Neural progenitor cell (in vitro differentiated cells): ENCODE results near the gene SPTSSB. TPM values are rescaled to one million over a fixed set of nuclear protein-coding genes. Genes with fewer than 3 reads are reported as not detected.

Experiments used
- DNase-seq: peaks from one replicate; pipeline ENCODE4 v3.0.0-alpha.2; 2016; ENCODE audit warnings: low spot score
- H2AFZ ChIP-seq: fragments of 200-600 bp; sonication (generic); replicated peaks from 2 replicates; pipeline ENCODE4 v1.6.1; 2016; ENCODE audit warnings: antibody characterized with exemption
- H3F3A ChIP-seq: fragments of 200-600 bp; sonication (generic); 2 replicates; pipeline ENCODE4 v1.6.1; 2016; ENCODE audit warnings: antibody characterized with exemption, low read depth
- H3K27ac ChIP-seq: fragments of 200-600 bp; sonication (generic); 2 replicates; pipeline ENCODE4 v1.5.1; 2016; ENCODE audit warnings: mild to moderate bottlenecking
- H3K27me3 ChIP-seq: fragments of 200-600 bp; sonication (generic); 2 replicates; pipeline ENCODE4 v1.6.1; 2016; ENCODE audit warnings: mild to moderate bottlenecking, moderate library complexity
- H3K36me3 ChIP-seq: fragments of 200-600 bp; sonication (generic); 2 replicates; pipeline ENCODE4 v1.5.1; 2016
- H3K4me1 ChIP-seq: fragments of 200-600 bp; sonication (generic); 2 replicates; pipeline ENCODE4 v1.6.1; 2016; ENCODE audit warnings: mixed run types
- H3K4me2 ChIP-seq: fragments of 200-600 bp; sonication (generic); 2 replicates; pipeline ENCODE4 v1.6.1; 2016
- H3K4me3 ChIP-seq: fragments of 200-600 bp; sonication (generic); 2 replicates; pipeline ENCODE4 v1.5.1; 2016
- H3K79me2 ChIP-seq: fragments of 200-600 bp; sonication (generic); 2 replicates; pipeline ENCODE4 v1.6.1; 2016; ENCODE audit warnings: low read depth
- H3K9ac ChIP-seq: fragments of 200-600 bp; sonication (generic); 2 replicates; pipeline ENCODE4 v1.6.1; 2016
- H3K9me3 ChIP-seq: fragments of 200-600 bp; sonication (generic); 2 replicates; pipeline ENCODE4 v1.5.1; 2016; ENCODE audit warnings: low read depth
- H4K20me1 ChIP-seq: fragments of 200-600 bp; sonication (generic); 2 replicates; pipeline ENCODE4 v1.6.1; 2016; ENCODE audit warnings: low read depth
- H3K27ac Mint-ChIP-seq: 3 replicates; pipeline ENCODE4 v1.8.0; 2021; ENCODE audit warnings: mixed read lengths
- H3K27me3 Mint-ChIP-seq: 2 replicates; pipeline ENCODE4 v1.8.0; 2022; ENCODE audit warnings: low read depth, mild to moderate bottlenecking, inconsistent platforms, moderate library complexity, mixed read lengths; ENCODE audit not compliant: insufficient read depth
- H3K36me3 Mint-ChIP-seq: 3 replicates; pipeline ENCODE4 v1.8.0; 2021; ENCODE audit warnings: mixed read lengths
- H3K4me1 Mint-ChIP-seq: 3 replicates; pipeline ENCODE4 v1.8.0; 2021; ENCODE audit warnings: mixed read lengths
- H3K4me3 Mint-ChIP-seq: 3 replicates; pipeline ENCODE4 v1.8.0; 2021; ENCODE audit warnings: mild to moderate bottlenecking, moderate library complexity, mixed read lengths
- H3K9me3 Mint-ChIP-seq: 3 replicates; pipeline ENCODE4 v1.8.0; 2020; ENCODE audit warnings: mixed read lengths
- CTCF ChIP-seq: fragments of 200-600 bp; sonication (generic); IDR thresholded peaks from 2 replicates; pipeline ENCODE4 v1.5.1; 2017; ENCODE audit warnings: antibody characterized with exemption, mild to moderate bottlenecking
- EZH2 ChIP-seq: fragments of 200-600 bp; sonication (generic); IDR thresholded peaks from 2 replicates; pipeline ENCODE4 v1.6.1; 2017; ENCODE audit warnings: antibody characterized with exemption, mild to moderate bottlenecking, moderate library complexity
- EZH2phosphoT487 ChIP-seq: fragments of 200-600 bp; sonication (generic); IDR thresholded peaks from 2 replicates; pipeline ENCODE4 v1.6.1; 2017; ENCODE audit warnings: antibody characterized with exemption
- total RNA-seq: library from RNA; depleted of rRNA; stranded (reverse); fragments of >200 nt; gene quantifications from 2 replicates; pipeline ENCODE4 v1.2.3, GENCODE V29; 2015; ENCODE audit warnings: low replicate concordance

Gene SPTSSB
- total RNA-seq, 1 donor from 2014 or later: 1.2 TPM

GRCh38 chr3:161350916-161351315 is 20.4 kb downstream of the SPTSSB start:
- TF ChIP-seq CTCF: no peak
- Mint-ChIP-seq H3K9me3 (no peaks in the 10 kb centered on the region), H3K4me3 (no peak overlapping the region), H3K36me3 (no peaks in the 10 kb centered on the region), H3K4me1 (peaks cover 7% of the 10 kb centered on the region), H3K27me3 (no peaks in the 10 kb centered on the region), H3K27ac (no peak overlapping the region)
- no peak overlapping the region for H3K4me3 ChIP-seq
- no peaks in the 10 kb centered on the region for H3K9me3 ChIP-seq
- no peaks in the 10 kb centered on the region for H3K79me2 ChIP-seq
- H3K4me1 ChIP-seq: no peaks in the 10 kb centered on the region
- H3K9ac ChIP-seq: no peak overlapping the region
- no peaks in the 10 kb centered on the region for H3K27me3 ChIP-seq
- no peak overlapping the region for H3K4me2 ChIP-seq
- no peak overlapping the region for H3K27ac ChIP-seq
- no peaks in the 10 kb centered on the region for H3K36me3 ChIP-seq
- no peak overlapping the region for H2AFZ ChIP-seq
- no peak for DNase-seq
- no peaks in the 10 kb centered on the region for H3F3A ChIP-seq
- no peaks in the 10 kb centered on the region for H4K20me1 ChIP-seq

- H3K4me1 Mint-ChIP-seq: peaks cover 7% of the 10 kb centered on the region
- TF ChIP-seq EZH2 (no peak), CTCF (no peak), EZH2phosphoT487 (no peak)
- no peak overlapping the region for H3K27ac Mint-ChIP-seq
Measured at GRCh38 chr3:161349529-161350312, 21.6 kb downstream of the SPTSSB start.

DNA sequence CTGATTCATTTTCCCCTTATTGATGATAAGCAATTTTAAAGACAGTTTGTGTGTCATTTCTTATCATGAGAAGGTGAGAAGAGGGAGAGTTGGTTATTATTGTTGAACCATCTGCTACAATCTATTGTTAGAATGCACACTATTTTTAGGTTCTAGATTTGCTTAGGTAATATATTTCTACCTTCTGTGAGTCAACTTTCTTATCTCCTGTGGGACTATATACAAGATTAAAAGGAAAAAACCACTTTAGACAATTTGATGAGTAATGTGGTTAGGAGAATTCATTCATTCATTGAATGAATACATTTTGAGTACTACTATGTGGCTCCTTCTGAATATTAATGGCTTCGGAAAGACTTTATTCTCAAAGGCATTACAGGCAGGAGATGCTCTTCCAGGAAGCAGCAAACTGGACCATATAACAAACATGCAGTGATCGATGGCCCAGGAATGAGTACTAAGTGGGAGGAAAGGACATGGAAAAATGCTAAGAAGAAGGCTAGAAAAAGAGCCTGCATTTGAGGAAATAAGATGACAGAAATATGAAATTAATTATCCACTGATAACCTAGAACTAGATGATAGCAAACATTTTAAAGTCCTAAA is 22.4 kb downstream of the SPTSSB start:
- H3K27ac Mint-ChIP-seq: no peak overlapping the region
- DNase-seq: no peak
- no peak overlapping the region for H2AFZ ChIP-seq
- no peak overlapping the region for H3K9ac ChIP-seq
- no peaks in the 10 kb centered on the region for H3K4me1 ChIP-seq
- peaks cover 7% of the 10 kb centered on the region for H3K4me1 Mint-ChIP-seq
- H3K27me3 Mint-ChIP-seq: peaks cover 4% of the 10 kb centered on the region
- TF ChIP-seq CTCF (no peak), EZH2 (no peak), EZH2phosphoT487 (no peak)
- H3K9me3 Mint-ChIP-seq: no peaks in the 10 kb centered on the region
- no peaks in the 10 kb centered on the region for H4K20me1 ChIP-seq
- H3K27ac ChIP-seq: no peak overlapping the region
- no peaks in the 10 kb centered on the region for H3K36me3 Mint-ChIP-seq
- H3K36me3 ChIP-seq: no peaks in the 10 kb centered on the region
- H3K79me2 ChIP-seq: no peaks in the 10 kb centered on the region
- no peak overlapping the region for H3K4me2 ChIP-seq
- H3K27me3 ChIP-seq: no peaks in the 10 kb centered on the region
- no peak overlapping the region for H3K4me3 ChIP-seq
- H3F3A ChIP-seq: no peaks in the 10 kb centered on the region
- H3K4me3 Mint-ChIP-seq: no peak overlapping the region
- H3K9me3 ChIP-seq: no peaks in the 10 kb centered on the region

More at GRCh38 chr3:161349529-161350312, 21.6 kb downstream of the SPTSSB start:
- H3F3A ChIP-seq: no peaks in the 10 kb centered on the region
- no peaks in the 10 kb centered on the region for H3K27me3 ChIP-seq
- H3K27ac ChIP-seq: no peak overlapping the region
- no peak overlapping the region for H2AFZ ChIP-seq
- Mint-ChIP-seq H3K36me3 (no peaks in the 10 kb centered on the region), H3K4me3 (no peak overlapping the region), H3K27me3 (no peaks in the 10 kb centered on the region), H3K9me3 (no peaks in the 10 kb centered on the region)
- no peaks in the 10 kb centered on the region for H3K36me3 ChIP-seq
- no peaks in the 10 kb centered on the region for H4K20me1 ChIP-seq
- H3K4me2 ChIP-seq: no peak overlapping the region
- DNase-seq: no peak
- H3K9me3 ChIP-seq: no peaks in the 10 kb centered on the region
- H3K9ac ChIP-seq: no peak overlapping the region
- no peaks in the 10 kb centered on the region for H3K79me2 ChIP-seq
- no peaks in the 10 kb centered on the region for H3K4me1 ChIP-seq
- H3K4me3 ChIP-seq: no peak overlapping the region
